ENCODE data around the gene STIMATE.

STIMATE gene

DNA sequence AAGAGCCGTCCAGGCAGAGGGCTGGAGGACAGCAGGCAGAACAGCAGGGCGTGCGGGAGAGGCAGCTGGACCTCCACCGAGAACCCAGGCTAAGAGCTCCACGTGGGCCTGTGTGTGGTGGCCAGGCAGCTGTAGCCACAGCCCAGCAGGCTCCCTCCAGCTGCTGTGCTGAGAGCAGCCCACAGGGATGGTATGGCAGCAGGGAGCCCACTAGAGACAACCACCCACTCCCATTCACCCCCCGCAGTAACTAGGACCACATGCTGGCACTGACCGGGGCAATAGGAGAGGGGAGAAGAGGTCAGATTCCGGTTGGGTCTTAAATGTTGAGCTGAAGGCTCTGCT, 37.0 kb downstream of the STIMATE start:
- DNase-seq, result no peak

DNA sequence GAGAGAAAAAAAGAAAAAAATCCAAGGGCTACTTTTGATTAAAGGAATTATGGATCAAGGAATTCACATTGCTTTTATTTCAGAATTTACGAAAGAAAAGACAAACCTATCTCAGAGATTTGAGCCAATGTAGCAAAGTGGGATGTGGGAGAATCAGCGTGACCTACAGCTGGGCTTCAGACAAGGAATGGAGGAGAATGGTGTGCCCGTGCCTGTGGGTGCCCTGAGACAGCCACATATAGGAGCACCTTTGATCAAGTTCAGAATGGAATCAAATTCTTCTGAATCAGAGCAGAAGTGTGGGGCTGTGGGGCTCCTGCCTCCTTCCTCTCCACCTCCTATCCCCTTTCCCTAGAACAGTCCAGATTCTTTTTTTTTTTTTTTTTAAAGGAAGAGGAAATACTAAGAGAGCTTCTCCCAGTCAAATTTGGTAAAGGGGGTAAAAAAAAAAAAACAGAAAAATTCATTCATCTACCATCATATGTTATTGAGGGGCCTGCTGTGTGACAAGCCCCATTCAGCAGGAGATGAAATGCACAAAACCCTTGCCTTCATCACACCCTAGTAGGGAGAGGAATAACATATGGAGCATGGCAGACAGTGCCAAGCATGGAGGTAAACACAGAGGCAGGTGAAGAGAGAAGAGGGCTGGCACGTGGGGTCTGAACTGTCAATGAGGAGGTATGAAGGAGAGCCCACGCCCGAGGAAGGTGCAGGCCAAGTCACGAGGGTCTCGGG, 37.5 kb downstream of the STIMATE start:
- no peak for DNase-seq

DNA sequence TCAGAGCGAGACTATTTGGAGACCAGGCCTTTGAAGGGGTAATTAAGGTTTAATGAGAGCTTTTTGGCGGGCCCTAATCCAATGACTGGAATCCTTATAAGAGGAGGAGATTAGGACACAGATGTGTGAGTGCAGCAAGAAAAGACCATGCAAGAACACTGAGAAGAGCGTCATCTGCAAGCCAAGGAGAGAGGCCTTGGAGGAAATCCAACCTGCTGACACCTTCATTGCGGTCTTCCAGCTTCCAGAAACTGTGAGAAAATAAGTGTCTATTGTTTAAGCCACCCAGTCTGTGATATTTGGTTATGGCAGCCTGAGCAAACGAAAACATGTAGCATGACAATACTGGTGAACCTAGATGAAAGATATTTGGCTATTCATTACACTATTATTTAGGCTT, 39.5 kb downstream of the STIMATE start:
- DNase-seq, result peak; percentile 15

DNA sequence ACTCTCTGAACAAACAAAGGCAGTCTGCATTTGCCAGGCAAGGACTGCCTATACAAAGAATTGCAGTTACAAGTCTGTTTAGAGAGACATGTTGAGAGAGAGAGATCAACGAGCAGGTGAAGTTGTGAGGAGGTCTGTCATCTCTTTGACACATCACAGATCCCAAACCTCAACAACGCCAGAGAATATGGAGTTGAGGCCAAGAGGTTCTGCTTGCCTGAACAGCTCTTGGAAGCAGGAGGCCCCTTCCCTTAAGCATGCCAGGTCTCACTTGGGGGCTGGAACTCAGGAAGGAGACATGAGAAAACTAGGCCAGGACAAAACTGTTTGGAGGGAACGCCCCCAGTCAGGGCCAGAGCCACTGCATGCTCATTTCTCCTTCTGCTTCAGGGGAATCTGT, 40.2 kb downstream of the STIMATE start:
- DNase-seq, result no peak

DNA sequence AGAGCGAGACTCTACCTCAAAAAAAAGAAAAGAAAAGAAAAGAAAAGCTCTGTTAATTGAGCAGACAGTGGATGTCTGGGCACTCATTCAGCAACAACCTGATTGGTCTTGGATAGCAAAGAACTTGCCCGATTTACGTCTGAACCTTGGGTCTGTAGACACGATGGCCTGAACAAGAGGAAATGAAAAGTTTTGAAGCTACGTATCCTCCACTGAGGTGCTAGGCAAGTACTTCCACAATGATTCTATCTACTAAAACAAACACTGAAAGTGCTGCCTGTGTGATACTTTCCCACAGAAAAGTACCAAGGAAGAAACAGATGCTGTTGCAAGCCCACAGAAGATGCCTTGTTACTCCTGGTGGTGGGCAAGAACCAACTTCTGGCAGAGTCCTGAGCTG, 40.7 kb downstream of the STIMATE start:
- DNase-seq, result no peak

DNA sequence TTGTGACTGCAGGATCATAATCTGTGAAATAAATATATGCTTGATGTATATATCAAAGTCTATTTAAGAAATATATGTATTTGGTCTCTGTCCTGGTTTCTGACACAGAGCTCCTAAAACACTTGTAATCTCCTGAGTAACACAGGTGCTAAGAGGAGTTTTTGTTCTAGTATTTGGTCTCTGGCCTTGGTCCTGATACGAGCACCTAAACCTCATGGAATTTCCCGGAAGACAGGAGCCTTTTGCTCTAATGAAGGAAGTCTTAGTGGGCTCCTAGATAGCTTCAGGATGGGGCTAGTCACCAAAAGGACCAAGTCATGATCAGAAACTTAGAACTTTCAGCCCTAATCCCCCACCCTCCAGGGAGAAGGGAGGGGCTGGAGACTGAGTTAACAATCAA, 43.3 kb downstream of the STIMATE start:
- no peak for DNase-seq

DNA sequence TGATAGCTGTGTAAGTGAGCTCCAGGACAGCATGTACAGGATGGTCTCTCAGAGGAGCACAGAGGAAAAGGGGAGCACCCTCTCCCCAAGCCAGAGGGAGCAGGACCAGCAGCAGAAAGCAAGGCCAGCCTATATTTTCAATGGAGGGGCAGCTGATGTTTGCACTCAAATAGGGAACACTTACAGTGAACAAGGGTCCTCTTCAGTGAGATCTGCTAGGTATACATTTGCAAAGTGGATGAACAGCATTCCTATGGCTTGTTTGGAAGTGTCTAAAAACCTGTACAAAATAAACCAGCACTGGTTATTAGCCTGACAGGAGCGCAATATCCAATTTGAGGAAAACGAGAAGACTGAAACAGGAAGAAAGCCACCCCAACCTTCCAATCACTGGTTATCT, 44.9 kb downstream of the STIMATE start:
- DNase-seq, result no peak

DNA sequence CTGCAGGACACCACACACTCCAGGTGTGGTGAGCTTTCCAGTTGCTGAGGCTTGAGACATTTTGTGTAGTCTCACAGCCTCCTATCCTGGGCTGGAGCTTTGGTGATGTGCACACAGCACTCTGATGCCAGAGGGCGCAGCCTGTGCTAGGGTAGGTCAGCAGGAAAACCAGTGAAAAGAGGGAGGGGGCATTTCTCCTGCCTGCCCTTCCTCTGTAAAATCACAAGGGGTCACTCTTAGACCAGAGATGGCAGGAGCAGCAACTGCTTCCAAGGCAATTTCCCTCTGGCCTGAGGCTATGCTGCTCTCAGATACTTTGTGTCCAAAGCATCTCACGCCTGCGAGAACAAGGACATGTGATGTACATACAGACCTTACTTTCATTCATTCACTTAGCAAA, 46.0 kb downstream of the STIMATE start:
- DNase-seq, result peak; percentile 40

DNA sequence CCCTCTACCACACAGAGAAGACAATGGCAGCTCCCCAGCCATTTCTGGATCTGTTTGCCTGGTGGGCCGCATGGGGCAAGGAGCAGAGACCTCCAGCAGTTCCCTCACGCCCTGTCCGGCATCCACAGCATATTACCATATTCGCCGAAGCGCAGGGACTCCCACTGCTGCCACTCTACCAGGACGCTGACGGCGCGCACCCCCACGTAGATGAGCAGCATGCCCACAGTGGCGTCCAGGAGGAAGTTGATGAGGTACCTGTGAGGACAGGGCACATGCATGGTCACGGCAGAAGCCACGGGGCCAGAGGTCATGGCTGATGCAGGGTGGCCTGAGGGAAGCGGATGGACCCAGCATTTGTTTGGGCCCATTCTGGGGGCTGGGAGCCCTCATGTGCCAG, 47.7 kb downstream of the STIMATE start:
- DNase-seq, result no peak

DNA sequence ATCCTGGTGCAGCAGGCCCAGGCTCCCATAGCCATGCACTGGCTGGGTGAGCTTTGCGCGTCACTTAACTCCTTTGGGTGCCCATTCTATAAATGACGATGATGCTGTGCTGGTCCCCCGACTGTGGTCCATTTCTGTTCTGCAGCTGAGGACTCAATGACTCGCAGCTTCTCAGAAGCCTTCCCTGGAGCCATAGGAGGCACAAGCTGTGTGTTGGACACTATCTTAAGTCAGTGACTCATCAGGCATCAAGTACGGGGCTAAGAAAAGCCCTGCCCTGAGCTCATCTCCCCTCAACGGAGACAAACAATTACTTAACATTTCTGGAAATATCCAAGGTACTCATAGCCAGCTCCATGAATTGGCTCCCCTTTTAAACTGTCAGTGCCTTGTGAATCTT, 48.7 kb downstream of the STIMATE start:
- no peak for DNase-seq

DNA sequence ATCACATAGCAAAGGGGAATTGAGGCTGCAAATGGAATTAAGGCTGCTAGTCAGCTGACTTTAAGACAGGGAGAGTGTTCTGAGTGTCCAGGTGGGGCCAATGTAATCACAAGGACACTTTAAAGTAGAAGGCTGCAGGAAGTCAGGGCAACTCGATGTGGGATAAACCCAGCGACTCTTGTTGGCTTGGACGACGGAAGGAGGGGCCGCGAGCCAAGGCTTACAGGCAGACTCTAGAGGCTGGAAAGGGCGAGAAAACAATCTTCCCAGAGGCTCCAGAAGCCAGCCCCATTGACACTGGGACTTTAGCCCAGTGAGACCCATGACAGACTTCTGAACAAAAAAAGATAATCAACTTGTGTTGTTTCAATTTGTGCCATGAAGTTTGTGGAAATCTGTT, 49.6 kb downstream of the STIMATE start:
- no peak for DNase-seq

DNA sequence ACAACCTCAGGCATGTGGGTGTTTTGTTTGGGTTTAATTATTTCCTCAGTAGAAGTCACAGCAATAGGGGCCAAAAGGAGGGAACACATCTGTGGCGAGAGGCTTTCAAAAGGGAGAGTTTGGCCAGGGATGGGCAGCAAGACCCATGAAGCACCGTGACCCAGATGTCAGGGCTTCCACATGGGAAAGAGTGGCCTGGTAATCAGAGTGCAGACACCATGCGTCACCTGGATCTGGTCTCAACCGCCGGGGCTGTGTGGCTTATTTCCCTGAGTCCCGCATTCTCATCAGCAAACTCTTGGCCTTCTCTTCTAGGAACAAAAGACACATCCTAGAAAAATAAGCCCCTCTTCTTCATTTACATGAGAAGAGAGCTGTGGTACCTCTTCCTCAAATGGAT, 50.1 kb downstream of the STIMATE start:
- no peak for DNase-seq

DNA sequence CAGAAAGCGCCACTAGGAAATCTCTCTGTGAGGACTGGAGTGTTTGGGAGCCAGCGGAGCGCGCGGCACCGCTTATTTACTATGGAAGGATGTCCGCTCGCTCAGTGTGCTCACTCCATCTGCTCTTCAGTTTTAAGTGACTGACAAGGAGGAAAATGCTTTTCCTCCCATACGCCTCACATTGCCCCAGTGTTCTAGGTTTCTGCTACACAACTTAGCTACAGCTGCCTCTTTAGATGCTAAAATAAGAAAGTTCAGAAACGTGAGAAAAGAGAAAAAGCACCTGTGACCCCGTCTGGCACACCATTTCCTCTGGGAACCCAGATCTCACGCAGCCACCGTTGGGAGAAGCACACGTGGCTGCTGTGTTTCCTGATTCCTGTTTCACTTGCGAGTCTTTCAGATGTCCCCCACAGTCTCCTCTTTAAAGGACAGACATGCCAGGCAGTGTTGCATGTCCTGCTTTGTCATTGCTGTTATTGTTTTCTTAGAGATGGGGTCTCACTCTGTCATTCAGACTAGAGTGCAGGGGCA, 50.8 kb downstream of the STIMATE start:
- DNase-seq, result no peak

DNA sequence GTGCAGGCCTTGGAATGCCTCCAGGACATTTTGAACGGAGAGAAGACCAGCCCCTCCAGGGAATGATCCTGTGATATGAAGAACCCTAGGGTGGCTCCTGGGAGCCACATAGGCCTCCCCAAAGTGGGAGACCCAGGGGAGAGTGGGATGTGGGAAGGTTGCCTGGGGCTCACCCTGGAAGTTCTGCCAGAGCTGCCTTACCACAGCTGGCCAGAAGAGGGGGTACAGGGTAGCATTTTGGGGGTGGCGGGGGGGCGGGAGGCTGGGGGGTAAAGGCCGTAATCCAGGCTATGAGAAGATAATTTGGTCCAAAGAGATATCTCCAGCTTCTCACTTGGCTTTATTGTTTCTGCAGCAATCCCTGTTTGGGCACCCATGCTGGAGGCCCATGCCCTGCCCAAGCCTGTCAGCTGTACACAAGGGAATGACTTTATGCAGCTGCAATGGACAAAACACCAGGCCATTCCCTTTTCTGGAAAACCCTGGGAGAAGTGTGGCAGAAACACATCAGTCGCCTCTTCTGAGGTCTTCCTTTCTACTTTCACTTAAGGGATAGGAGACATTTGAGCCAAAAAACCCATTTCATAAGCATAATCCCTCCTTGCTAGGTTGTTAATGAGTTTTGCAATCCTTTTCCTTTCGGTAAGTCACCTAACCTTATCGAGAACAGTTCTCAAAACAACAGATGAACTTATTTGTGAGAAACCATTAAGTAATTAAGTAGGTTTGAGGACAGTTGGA, 51.5 kb downstream of the STIMATE start:
- DNase-seq, result no peak

DNA sequence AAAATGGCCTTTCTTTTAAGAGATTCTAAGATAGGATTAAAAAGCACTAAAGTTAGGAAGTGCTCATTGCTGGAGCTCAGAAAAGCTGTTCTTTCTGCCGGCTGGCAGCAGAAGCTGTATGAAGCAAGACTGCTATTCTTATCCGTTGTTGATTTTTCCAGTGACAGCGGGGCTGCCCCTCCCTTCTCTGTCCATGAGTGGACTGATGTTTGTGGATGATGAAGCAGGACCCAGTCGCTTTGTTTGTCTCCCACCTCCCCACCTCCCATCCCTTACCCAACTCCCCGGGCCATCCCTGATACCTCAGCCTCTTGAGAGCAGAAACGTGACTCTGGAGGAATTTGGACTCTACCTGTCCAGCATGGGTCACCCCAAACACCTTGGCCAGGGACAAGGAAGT, 52.2 kb downstream of the STIMATE start:
- no peak for DNase-seq

DNA sequence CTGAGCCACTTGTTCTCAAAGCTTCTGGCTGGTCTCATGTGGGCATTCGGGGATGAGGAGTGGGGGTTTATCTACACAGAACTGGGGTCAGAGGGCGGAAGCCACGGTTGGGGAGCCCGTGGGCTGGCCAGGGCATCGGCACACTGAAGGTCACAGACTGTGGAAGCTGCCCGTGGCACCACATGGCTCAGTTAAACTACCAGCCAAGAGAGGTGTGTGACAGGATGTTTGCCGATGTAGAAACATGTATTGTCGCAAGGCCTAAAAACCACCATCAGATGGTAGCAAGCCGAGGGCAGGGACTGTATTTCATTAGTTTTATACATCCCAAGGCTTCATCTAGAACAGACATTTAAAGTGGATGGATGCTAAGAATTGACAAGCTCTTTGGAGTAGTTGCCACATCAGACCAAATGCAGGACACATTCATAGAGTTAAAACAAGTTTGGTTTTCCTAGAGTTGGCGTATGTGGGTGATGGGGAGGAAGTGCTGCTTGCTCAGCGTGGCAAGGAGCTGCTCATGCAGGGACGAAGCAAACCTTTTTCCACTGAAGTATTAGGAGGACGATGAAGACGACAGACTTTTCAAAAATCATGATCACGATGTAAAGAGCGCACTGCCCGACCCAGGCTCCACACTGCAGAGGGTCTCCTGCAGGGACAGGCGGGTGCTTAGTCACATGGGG, 52.9 kb downstream of the STIMATE start:
- no peak for DNase-seq

DNA sequence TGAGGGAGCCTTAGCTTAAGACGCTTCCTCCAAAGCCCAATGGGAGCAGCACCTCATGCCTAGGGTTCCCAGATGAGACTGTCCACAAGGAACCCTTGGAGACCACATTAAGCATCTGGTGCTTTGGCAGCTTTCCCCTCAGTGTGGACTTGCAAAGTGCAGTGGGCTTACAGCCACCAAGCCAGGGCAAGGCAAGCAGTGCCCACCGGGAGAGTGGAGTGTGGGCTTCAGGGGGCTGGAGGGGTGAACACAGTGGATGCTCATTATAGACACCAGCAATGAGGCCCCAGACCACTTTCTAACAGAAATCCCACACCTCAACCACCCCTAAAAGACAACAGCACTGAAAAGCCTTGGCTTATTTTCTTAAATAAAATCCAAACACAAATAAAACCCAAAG, 53.5 kb downstream of the STIMATE start:
- DNase-seq, result no peak

DNA sequence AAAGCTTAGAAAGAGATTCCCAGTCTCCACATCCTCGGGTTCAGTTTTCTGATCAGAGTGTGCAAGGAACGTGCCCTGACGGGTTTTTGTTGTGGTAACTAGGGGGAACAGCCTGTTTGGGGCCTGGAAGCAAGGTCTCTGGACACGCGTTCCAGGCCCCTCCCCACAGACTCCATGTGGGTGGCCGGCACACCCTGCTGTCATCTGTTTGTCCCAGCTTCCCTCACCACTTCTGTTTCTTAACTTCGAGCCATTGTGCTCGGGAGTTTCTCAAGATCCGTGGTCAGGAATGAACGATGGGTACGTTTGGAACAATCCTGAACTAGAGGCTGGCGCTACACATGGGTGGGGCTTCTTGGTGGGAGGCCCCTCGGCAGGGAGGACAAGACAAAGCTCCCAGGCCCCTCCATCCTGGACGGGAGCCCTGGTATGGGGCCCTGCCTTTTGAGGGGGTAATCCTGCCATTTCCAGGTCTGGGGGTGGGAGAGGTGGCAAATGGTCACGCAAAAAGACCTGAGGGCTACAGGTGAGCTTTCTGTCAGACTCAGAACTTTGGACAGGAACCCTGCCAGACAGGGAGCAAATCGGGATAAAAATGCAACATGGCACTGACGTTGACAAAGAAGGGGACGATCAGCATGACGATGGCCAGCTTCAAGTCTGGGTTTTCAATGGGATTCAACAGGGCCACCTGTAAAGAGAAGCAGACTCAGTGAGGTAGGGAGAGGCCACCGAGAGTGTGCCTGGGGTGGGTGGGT, 54.1 kb downstream of the STIMATE start:
- DNase-seq, result no peak

DNA sequence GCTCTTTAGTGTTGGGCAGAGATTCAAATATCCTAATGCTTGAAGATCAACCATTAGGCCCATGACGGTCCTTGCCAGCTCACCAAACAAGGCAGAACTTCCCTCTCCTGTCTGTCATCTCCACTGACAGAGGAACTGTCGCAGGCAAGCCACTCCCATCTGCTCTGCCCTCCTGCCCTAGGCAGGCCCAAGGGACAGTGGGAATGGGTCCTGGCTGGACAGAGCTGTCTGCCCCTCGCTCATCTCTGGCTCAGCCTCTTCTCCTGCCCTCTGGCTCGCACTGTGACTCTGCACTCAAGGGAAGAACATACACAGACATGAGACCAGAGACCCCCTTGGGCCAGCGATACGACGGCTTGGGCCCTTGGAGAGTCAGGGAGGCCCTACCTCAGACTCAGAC, 54.9 kb downstream of the STIMATE start:
- DNase-seq, result no peak

DNA sequence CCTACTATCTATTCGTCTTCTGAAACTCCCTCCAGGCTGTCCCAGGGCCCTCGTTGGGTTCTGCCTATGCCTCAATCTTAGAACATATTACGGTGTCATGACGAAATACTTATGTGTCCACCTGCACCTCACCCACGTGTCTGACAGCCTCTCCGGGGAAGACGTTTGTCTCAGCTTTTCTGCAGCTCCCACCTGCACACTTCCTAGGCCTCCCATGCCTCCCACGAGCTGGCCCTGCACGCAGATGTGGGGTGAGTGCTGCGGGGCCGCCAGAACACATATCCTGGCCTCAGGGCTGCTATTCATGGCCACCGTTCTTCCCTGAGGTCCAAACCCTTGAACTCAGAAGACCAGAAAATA, 55.4 kb downstream of the STIMATE start:
- DNase-seq, result no peak

DNA sequence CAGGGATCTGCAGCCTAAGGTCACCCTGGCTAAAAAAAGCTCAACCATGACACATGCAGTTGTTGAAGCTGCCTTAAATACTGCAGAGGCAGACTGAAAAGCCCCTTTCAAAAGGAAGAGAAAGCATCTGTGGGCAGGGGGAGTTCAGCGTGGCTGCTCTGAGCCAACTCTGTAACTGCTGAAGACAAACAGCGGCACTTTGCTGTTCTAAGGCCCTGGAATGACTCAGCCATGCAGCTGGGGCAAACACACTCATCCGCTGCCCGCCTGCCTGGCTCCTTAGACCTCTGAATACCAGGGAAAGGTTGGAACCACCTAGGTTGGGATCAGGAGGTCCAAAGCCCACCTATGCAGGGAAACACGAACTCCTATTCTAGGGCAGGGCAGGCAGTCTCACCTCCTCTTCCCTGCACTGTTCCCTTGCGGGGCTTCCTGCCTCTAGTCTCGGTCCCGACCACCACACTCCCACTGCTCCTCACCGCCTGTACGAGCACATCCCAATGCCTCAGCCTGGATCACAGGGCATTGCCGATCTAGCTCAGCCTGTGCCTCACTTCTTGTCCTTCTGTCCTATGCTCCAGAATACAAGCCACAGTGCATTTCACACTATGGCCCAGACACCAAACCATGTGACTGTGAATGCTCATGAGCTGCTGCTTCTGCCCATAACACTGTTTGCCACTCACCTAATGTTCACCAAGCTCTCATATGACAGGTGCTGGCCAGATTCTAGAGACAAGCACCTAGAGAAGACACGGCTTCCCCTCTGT, 56.0 kb downstream of the STIMATE start:
- no peak for DNase-seq

DNA sequence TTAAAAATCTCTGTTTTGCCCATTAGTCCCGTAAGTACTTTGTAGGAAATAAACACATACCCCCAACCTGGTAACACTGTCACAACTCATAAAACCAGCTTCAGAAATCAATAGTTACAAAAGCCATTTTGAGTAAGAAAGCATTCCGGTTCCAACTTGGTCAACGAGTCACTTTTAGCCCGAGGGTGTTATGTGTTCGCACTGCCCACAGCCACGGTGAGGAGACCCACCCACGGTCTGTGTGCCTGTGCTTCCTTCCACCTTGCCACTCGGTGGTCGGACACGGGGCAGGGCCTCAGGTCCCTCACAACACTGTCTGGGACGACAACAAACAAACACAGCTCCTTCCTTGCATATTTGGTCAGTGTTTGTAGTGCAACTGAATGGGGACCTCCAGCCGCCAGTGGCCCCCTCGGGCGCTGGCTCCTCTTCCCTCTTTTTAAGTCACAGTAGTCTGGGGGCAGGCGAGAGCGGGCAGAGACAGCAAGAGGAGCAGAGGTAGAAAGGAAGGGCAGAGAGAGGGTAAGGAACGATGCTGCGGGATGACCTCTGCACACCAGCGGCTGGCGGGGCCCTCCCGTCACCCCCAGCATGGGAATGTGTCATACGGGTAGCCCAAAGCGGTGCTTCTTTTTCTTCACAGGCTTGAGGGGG, 57.3 kb downstream of the STIMATE start:
- DNase-seq, result no peak

All from NCI-H1105 treated with DMSO at 0.1 percent for 48 hours (cell line).